IPS-18a (cell line): ENCODE data around the gene MDFI.

Experiments
- H3K27ac ChIP-seq: one replicate; pipeline ENCODE4 v1.5.1; 2013; ENCODE audit warnings: low read length
- H3K27me3 ChIP-seq: one replicate; pipeline ENCODE4 v1.6.1; 2013; ENCODE audit warnings: mild to moderate bottlenecking, low read length; ENCODE audit not compliant: control insufficient read depth, insufficient read depth
- H3K36me3 ChIP-seq: one replicate; pipeline ENCODE4 v1.6.1; 2013; ENCODE audit warnings: low read depth, low read length; ENCODE audit not compliant: control insufficient read depth
- H3K4me1 ChIP-seq: one replicate; pipeline ENCODE4 v1.6.1; 2013; ENCODE audit warnings: low read depth, low read length; ENCODE audit not compliant: control insufficient read depth
- H3K4me3 ChIP-seq: one replicate; pipeline ENCODE4 v1.5.1; 2013; ENCODE audit warnings: low read length
- H3K9ac ChIP-seq: one replicate; pipeline ENCODE4 v1.6.1; 2013; ENCODE audit warnings: mild to moderate bottlenecking, low read length, moderate library complexity
- H3K9me3 ChIP-seq: one replicate; pipeline ENCODE4 v1.6.1; 2013; ENCODE audit warnings: low read depth, low read length; ENCODE audit not compliant: control insufficient read depth

The MDFI gene

GRCh38 chr6:41687501-41688175 is 49.4 kb downstream of the MDFI start:
- Histone ChIP-seq H3K27me3 (peaks cover 13% of the 10 kb centered on the region), H3K4me1 (peaks cover 14% of the 10 kb centered on the region), H3K36me3 (no peaks in the 10 kb centered on the region), H3K4me3 (no peak overlapping the region), H3K9ac (no peak overlapping the region), H3K9me3 (no peaks in the 10 kb centered on the region), H3K27ac (no peak overlapping the region)

DNA sequence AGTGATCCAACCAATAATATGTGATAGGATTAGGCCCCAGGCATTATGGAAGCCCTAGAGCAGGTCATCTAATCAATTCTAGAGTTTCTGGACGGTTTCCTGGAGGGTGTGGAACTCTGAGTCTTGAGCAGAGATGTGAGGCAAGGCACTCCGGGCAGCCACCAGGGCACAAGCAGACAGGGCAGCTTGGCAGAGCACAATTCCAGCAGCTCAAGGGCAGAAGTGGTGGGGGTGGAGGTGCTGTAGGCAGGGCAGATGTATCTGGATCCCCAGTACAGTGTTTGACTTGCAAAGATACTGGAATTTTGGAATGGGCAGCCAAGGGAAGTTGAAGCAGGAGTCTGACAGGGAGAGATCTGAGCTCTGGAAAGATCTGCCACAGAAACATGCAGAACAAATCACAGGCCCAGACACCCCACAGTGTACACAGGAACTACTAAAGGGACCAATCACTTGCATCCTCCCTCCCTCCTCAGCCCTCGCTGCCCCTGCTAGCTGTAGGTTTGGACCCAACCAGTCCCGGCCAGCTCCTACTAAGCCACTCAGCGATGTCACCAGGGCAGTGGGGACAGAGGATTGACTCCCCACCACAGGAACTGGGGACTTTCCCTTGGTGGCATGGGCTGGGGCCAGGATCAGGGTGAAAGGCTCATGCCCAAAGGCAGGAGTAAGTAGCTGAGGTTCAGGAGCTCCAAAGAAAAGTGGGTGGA is 50.1 kb downstream of the MDFI start:
- H3K27ac ChIP-seq: no peak overlapping the region
- peaks cover 6% of the 10 kb centered on the region for H3K27me3 ChIP-seq
- no peak overlapping the region for H3K4me3 ChIP-seq
- H3K9me3 ChIP-seq: no peaks in the 10 kb centered on the region
- no peak overlapping the region for H3K9ac ChIP-seq
- peaks cover 14% of the 10 kb centered on the region for H3K4me1 ChIP-seq
- H3K36me3 ChIP-seq: no peaks in the 10 kb centered on the region

- Histone ChIP-seq H3K9ac (no peak overlapping the region), H3K36me3 (no peaks in the 10 kb centered on the region), H3K4me1 (peaks cover 14% of the 10 kb centered on the region), H3K4me3 (no peak overlapping the region), H3K27ac (no peak overlapping the region), H3K9me3 (no peaks in the 10 kb centered on the region), H3K27me3 (no peaks in the 10 kb centered on the region)
These were observed 51.1 kb downstream of the MDFI start for GRCh38 chr6:41689171-41690008.

GRCh38 chr6:41690541-41691330 is 52.5 kb downstream of the MDFI start:
- Histone ChIP-seq H3K9me3 (no peaks in the 10 kb centered on the region), H3K4me1 (peaks cover 14% of the 10 kb centered on the region), H3K27me3 (no peaks in the 10 kb centered on the region), H3K27ac (no peak overlapping the region), H3K4me3 (no peak overlapping the region), H3K9ac (no peak overlapping the region), H3K36me3 (no peaks in the 10 kb centered on the region)

DNA sequence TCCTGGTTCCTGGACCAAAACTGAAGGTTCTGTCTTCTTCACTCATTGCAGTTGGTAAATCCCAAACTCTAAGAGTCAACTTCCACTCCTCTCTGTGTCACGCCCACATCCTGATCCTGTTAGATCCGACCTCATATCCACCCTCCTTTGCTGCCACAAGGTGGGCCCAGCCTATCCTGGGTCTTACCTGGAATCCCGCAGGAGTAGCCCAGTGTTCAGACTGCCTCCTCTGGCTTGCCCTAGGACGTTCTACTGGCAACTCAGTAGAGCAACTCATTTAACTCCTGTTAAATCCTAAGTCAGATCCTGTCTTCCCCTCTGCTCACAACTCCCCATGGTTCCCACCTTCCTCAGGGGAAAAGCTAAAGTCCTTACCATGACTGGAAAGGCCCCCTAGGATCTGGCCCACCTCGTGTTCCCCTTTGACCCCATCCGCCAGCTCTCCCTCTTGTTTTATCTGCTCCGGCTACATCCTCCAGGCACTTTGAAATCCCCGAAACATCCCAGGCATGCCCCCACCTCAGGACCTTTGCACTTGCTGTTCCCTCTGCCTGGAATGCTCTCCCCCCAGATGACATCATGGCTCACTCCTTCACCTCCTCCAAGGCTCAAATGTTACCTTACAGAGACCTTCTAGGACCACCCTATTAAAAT is 53.3 kb downstream of the MDFI start:
- no peak overlapping the region for H3K4me3 ChIP-seq
- H3K9ac ChIP-seq: no peak overlapping the region
- H3K27ac ChIP-seq: no peak overlapping the region
- H3K9me3 ChIP-seq: no peaks in the 10 kb centered on the region
- H3K27me3 ChIP-seq: no peaks in the 10 kb centered on the region
- peaks cover 14% of the 10 kb centered on the region for H3K4me1 ChIP-seq
- no peaks in the 10 kb centered on the region for H3K36me3 ChIP-seq

DNA sequence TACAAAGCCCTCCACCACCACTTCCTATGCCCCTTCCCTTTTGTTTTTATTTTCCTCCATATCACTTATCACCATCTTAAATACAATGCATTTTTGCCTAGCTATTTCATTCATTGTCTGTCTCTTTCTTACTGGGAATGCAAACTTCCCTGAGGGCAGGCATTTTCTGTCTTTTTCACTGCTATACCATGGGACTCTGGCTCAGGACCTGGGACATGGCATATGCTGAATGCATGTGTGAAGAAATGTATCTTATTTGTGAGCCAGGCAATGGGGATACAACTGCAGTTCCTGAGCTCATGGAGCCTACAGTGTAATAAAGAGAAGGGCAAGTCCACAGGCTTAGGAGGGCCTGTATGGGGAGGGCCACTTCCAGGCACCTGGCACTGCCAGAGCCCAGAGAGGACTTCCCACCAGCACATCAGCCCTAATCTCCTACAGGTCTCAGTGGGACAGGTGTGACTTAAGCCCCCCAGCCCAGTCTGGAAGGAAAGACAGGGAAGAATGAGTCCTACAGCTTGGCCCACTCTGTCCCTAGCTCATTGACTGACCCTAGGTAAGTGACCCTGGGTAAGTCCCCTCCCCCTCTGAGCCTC is 53.9 kb downstream of the MDFI start:
- no peaks in the 10 kb centered on the region for H3K27me3 ChIP-seq
- peaks cover 11% of the 10 kb centered on the region for H3K4me1 ChIP-seq
- no peaks in the 10 kb centered on the region for H3K9me3 ChIP-seq
- no peak overlapping the region for H3K4me3 ChIP-seq
- H3K27ac ChIP-seq: no peak overlapping the region
- H3K9ac ChIP-seq: no peak overlapping the region
- no peaks in the 10 kb centered on the region for H3K36me3 ChIP-seq

GRCh38 chr6:41692730-41693129 is 54.5 kb downstream of the MDFI start:
- Histone ChIP-seq H3K4me3 (no peak overlapping the region), H3K27me3 (no peaks in the 10 kb centered on the region), H3K27ac (no peak overlapping the region), H3K9me3 (no peaks in the 10 kb centered on the region), H3K9ac (no peak overlapping the region), H3K4me1 (peaks cover 8% of the 10 kb centered on the region), H3K36me3 (no peaks in the 10 kb centered on the region)

DNA sequence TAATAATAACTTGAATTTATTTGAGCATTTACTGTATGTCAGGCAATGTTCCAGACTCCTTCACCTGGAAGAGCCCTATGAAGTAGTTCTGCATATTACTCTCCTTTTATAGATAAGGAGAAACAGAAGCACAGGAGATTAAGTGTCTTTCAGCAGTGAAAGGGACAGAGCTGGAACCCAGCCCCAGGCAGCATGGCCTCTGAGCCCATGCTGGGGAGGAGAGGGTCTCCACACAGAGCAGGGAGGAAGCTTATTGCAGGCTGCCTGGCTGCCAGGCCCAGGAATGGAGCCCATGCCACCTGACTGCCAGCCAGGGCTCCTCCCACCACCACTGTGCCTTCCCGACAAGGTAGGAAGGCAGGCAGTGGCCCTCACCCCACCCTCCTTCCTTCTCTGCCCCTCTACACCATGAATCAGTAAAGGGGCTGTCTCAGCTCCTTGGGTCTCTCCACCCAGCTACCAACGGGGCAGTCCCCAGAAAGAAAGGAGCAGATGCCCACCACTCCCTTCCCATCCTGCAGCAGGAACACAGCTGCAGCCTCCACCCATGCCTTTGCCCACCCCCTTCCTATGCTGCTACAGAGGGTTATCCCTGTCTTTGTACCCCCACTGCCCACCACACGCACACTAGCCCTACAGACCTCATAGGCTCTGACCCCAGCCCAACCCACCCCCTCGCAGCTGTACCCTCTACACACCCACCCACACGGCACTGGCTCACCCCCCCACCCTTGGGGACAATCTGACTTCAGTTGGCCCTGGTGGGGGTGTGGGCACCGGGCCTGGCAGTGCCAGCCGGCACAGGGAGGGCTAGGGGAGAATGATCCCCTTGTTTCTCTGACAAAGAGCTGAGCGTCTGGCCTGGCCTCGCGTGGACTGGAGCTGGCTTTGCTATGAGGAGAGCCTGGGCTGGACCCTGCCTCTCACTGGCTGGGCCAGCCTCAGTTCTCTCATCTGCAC is 55.3 kb downstream of the MDFI start:
- Histone ChIP-seq H3K9me3 (no peaks in the 10 kb centered on the region), H3K27ac (no peak overlapping the region), H3K4me1 (no peaks in the 10 kb centered on the region), H3K4me3 (no peak overlapping the region), H3K36me3 (no peaks in the 10 kb centered on the region), H3K9ac (no peak overlapping the region), H3K27me3 (no peaks in the 10 kb centered on the region)

DNA sequence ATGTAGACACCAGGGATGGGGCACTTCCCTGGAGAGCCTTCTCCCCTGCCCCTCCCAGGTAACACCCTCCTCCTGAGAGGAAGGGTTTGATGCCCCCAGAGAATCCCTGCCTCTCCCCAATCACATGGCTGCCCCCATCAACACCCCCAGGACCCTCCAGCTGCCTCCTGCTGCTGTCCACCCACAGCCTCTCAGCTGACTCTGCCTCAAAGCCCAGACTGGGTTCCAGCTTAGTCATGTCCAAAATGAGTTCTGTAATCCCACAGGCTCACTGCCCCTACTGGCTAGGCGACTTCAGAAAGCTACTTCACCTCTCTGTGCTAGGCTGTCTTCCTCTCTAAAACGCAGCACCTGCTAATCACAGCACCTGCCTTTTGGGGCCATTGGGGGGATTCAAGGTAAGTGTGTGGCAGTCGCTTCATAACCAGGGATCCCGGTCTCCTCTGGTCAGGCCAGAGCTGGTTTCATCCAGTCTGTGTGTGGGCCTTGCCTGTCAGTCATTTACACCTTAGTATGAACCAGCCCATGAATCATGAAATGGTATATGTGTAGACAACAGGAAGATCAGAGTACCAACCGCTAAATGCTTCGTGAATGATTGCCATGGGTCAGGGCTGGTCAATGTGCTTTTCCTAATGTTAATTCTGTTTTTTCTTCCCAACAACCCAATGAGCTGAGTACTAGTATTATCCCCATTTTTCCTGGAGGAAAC is 56.7 kb downstream of the MDFI start:
- Histone ChIP-seq H3K27me3 (no peaks in the 10 kb centered on the region), H3K4me1 (no peaks in the 10 kb centered on the region), H3K4me3 (no peak overlapping the region), H3K9ac (no peak overlapping the region), H3K9me3 (no peaks in the 10 kb centered on the region), H3K27ac (no peak overlapping the region), H3K36me3 (no peaks in the 10 kb centered on the region)
